Kidney epithelial cell (primary cell): ENCODE results near the gene TRIM29. TPM values are rescaled to one million over a fixed set of nuclear protein-coding genes. Genes with fewer than 3 reads are reported as not detected.

Experiments used
- DNase-seq: peaks from one replicate; pipeline ENCODE4 v3.0.0-alpha.2; 2010; ENCODE audit warnings: low read depth
- H3K27me3 ChIP-seq: 2 replicates; pipeline ENCODE4 v1.6.0; 2011; ENCODE audit warnings: low read length; ENCODE audit not compliant: control insufficient read depth, insufficient read depth
- H3K36me3 ChIP-seq: 2 replicates; pipeline ENCODE4 v1.5.1; 2011; ENCODE audit warnings: low read length; ENCODE audit not compliant: control insufficient read depth, insufficient read depth
- H3K4me3 ChIP-seq: 2 replicates; pipeline ENCODE4 v1.5.1; 2011; ENCODE audit warnings: low read depth, mild to moderate bottlenecking, control low read depth, low read length
- CTCF ChIP-seq: IDR thresholded peaks from 2 replicates; pipeline ENCODE4 v1.5.1; 2011; ENCODE audit warnings: mild to moderate bottlenecking, moderate library complexity, low read length, control low read depth, inconsistent platforms; ENCODE audit not compliant: insufficient read depth, poor library complexity, severe bottlenecking
- total RNA-seq: library from RNA; depleted of rRNA; stranded (reverse); fragments of >200 nt; gene quantifications from 2 replicates; pipeline ENCODE4 v1.2.3, GENCODE V29; 2015

The TRIM29 gene
- total RNA-seq, 1 donor from 2014 or later, result 0.29 TPM

DNA sequence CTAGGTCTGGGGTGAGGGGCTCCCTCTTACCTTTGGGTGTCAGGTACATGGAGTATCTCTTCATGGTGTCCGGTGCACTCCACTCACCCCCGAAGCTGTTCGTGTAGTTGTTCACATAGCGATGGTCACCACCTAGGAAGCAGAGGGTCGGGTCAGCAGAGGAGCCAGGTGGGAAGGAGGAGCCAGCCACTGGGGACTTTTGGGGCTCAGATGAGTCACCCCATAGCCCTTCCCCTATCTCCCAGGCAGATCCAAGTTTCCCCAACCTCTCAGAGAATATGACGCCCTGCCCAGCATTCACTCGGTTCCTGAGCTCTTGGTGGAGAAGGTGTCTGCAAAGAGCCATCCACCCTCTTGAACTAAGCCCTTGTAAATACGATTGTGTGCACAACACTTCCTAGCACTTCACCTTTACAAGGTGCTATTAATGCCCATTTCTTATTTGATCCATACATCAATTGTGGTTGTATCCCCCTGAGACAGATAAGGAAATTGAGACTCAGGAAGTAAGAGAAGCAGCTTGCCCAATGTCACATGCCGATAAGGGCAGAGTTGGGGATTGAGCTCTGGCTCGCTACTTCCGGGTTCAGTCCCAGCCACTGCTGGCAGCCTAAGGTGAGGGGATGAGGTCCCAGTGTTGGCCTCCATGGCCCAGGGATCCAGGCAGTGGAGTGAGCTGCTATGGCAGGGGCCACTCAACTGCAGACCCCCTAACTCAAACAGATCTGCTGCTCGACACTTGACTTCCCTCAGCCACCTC lies 14.8 kb downstream of the TRIM29 start:
- no peaks in the 10 kb centered on the region for H3K36me3 ChIP-seq
- peaks cover 6% of the 10 kb centered on the region for H3K27me3 ChIP-seq
- H3K4me3 ChIP-seq, result no peak overlapping the region
- no peak for TF ChIP-seq CTCF
- DNase-seq, result no peak

DNA sequence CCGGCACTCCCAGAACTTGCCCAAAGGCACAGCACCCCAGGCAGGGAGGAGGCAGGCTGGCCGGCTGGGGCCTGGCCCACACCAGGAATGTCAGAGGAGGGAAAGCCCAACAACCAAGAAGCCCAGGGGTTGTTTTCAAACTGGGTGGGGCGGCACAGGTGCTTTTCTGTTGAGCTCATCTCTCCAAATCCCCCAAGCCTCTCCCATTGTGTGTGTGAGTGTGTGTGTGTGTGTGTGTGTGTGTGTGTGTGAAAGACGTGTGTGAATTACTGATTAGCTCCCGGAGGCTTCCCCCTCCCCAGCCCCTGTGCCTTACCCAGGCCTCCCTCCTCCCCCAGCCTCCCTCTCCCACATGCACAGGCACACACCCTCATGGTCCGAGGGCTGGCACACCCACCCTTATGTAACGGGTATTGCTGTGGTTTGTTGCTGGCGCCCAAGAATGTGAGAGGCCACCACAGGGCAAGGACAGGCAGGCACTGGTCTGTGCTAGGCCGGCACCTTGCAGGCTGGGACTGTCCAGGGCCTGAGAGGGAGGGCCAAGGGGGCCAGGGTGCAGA lies 15.9 kb downstream of the TRIM29 start:
- no peak for DNase-seq
- H3K36me3 ChIP-seq, result no peaks in the 10 kb centered on the region
- TF ChIP-seq CTCF, result no peak
- peaks cover under 1% of the 10 kb centered on the region for H3K27me3 ChIP-seq
- no peak overlapping the region for H3K4me3 ChIP-seq

GRCh38 chr11:120121336-120121735 lies 16.6 kb downstream of the TRIM29 start:
- no peak for TF ChIP-seq CTCF
- H3K27me3 ChIP-seq, result peaks cover 2% of the 10 kb centered on the region
- H3K36me3 ChIP-seq, result no peaks in the 10 kb centered on the region
- no peak overlapping the region for H3K4me3 ChIP-seq
- DNase-seq, result no peak

- no peaks in the 10 kb centered on the region for H3K36me3 ChIP-seq
- peaks cover 2% of the 10 kb centered on the region for H3K27me3 ChIP-seq
- no peak overlapping the region for H3K4me3 ChIP-seq
- no peak for DNase-seq
- no peak for TF ChIP-seq CTCF
Measured at GRCh38 chr11:120120805-120121335, 17.0 kb downstream of the TRIM29 start.

DNA sequence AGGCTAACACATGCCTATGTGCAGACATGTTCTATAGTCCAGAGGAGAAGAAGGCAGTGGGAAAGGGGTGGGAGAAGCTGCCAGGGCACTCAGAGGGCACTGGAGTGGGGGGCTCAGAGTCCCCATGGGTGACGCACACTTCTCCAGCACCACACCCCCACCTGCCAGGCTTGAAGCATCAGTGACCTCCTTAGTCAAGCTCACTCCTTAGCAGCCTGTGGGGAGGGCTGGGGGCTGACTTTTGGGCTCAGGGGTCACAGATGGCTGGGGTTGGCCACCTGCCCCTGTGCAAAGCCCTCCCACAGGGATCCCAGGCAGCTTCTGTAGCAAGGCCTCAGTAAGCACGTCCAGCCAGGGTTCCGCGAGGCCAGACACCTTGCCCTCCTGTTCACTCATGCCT lies 18.8 kb downstream of the TRIM29 start:
- TF ChIP-seq CTCF, result no peak
- Histone ChIP-seq H3K4me3 (no peak overlapping the region), H3K27me3 (peaks cover 2% of the 10 kb centered on the region), H3K36me3 (no peaks in the 10 kb centered on the region)
- no peak for DNase-seq
